Subcutaneous adipose tissue (tissue), 4 donors: ENCODE results near the gene USP27X. TPM values are rescaled to one million over a fixed set of nuclear protein-coding genes. Genes with fewer than 3 reads are reported as not detected.

Experiments
- CTCF ChIP-seq: fragments of 450-650 bp; IDR thresholded peaks from one replicate; pipeline ENCODE4 v1.5.1; 2016; ENCODE audit warnings: low read depth, mild to moderate bottlenecking, control low read depth, antibody characterized with exemption, moderate library complexity
- total RNA-seq, 4 donors: library from RNA; depleted of rRNA; stranded (reverse); fragments of >200 nt; gene quantifications; one replicate each; pipeline ENCODE4 v1.1.0, GENCODE V29; 2016

The USP27X gene
- total RNA-seq, 4 donors from 2014 or later = 1.1 to 2.5 (median 1.5) TPM

DNA sequence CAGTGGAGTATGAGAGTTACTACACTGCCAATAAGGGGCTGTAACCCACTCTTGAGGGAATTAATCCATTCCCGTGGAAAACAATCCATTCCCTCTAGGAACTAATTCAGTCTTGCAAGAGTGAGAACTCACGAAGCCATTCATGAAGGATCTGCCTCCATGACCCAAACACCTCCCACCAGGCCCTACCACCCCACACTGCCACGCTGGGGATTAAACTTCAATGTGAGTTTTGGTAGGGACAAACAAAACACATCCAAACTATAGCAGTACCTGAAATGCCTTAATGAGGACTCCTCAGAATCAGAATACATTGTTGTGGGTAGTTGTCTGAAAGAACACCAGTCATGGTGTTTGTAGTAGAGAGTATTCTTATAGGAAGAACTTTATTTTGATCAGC lies 31.0 kb upstream of the USP27X start:
- no peak for TF ChIP-seq CTCF

DNA sequence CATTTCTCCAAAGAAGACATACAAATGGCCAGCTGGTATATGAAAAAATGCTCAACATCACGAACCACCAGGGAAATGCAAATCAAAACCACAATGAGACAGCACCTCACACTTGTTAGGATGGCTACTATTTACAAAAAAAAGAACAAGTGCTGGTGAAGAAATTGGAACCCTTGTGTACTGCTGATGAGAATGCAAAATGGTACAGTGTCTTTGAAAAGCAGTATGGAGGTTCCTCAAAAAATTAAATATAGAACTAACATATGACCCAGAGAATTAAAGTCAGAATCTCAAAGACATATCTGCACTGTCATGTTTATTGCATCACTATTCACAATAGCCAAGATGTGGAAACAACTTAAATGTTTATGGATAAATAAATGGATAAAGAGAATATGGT lies 29.3 kb upstream of the USP27X start:
- TF ChIP-seq CTCF = no peak

GRCh38 chrX:49853661-49854060 lies 25.6 kb upstream of the USP27X start:
- no peak for TF ChIP-seq CTCF

DNA sequence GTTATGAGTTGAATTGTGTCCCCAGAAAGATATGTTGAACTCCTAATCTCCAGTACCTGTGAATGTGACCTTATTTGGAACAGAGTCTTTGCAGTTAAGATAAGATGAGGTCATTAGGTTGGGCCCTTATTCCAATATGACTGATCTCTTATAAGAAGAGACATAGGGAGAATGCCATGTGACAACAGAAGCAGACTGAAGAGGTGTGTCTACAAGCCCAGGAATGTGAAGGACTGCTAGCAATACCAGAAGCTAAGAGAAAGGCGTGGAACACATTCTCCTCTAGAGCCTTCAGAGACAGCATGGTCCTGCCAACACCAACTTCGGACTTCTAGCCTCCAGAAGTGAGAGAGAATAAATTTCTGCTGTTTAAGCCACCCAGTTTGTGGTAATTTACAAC lies 22.5 kb upstream of the USP27X start:
- TF ChIP-seq CTCF = no peak

DNA sequence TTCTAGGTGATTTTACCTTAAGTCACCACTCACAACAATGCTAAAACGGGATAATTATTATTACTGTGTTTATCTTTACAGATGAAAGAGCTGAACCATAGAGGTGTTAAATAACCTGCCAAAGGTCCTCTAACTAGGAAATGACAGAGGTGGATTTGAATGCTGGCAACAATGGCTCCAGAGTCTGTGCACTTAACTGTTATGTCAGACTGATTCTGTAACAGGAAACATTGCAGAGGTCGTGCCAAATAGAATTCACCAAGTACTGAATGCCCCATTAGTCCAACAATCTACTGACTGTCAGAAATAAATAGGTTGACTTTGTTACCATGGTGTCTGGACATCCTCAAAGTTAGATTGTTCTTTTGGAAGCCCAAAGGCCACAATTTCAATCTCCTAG lies 20.9 kb upstream of the USP27X start:
- no peak for TF ChIP-seq CTCF

DNA sequence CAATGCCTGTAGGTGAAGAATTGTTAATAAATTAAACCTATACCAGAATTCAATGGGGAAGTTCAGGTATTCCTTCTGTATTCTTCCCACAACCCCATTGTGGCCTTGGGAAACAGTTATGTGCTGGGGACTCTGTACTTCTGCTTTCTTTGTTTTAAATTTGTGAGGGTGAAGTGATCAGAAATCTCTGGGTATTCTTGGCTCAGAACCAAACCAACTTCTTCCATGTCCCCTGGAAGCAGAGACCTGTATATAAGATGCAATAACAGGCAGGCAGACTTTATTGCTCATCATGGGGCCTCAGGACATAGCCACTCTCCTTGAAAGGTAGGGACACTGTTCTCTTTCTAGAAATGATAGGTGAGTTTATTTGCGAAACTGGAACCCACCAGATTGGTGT lies 19.8 kb upstream of the USP27X start:
- no peak for TF ChIP-seq CTCF

DNA sequence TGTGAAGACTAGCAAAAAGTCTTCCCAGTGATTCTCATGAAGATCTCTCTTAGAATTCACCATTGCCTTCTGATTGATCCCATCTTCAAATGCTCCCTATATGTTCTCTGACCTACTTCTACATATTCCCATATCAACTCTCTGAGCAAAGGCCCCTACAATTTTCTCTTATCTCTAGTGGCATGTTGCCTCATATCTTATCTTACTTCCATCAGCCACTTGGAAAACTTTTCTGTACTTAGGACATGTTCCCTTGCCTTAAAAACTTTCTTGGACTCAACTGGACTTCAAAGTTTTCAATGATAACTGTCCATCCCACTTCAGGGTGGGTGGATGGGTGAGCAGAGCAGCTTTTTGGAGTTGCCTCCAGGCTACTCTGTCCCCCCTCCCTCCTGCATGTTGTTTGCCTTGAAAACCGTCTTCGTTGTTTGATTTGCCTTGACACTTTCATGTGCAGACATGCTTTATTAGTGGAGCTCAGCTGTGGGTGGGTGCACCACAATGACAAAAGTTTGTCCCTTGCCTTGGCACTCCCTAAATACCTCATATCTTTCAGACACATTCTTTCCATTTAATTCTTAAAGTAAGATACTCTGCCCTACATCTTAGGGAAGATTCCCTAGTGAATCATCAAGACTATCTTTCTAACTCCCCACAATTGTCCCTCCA lies 18.3 kb upstream of the USP27X start:
- TF ChIP-seq CTCF = no peak
